Ishikawa (cell line): ENCODE results near the gene POLR1A.

Source experiments
- CEBPB ChIP-seq: IDR thresholded peaks from 2 replicates; pipeline ENCODE4 v1.6.1; 2012
- CREB1 ChIP-seq: IDR thresholded peaks from 2 replicates; pipeline ENCODE4 v1.6.1; 2012; ENCODE audit warnings: low read depth
- EGR1 ChIP-seq: IDR thresholded peaks from 2 replicates; pipeline ENCODE4 v1.6.1; 2012
- EP300 ChIP-seq: IDR thresholded peaks from 2 replicates; pipeline ENCODE4 v1.6.1; 2012; ENCODE audit warnings: borderline replicate concordance
- FOXM1 ChIP-seq: IDR thresholded peaks from 2 replicates; pipeline ENCODE4 v1.6.1; 2012; ENCODE audit warnings: low read depth, borderline replicate concordance
- NFIC ChIP-seq: IDR thresholded peaks from 2 replicates; pipeline ENCODE4 v1.6.1; 2012
- RAD21 ChIP-seq: IDR thresholded peaks from 2 replicates; pipeline ENCODE4 v1.6.1; 2012; ENCODE audit warnings: low read depth
- TAF1 ChIP-seq: IDR thresholded peaks from 2 replicates; pipeline ENCODE4 v1.6.1; 2012; ENCODE audit warnings: low read depth, mild to moderate bottlenecking
- TCF12 ChIP-seq: IDR thresholded peaks from 2 replicates; pipeline ENCODE4 v1.6.1; 2012; ENCODE audit warnings: low read depth
- TEAD4 ChIP-seq: IDR thresholded peaks from 2 replicates; pipeline ENCODE4 v1.6.1; 2012
- YY1 ChIP-seq: IDR thresholded peaks from 2 replicates; pipeline ENCODE4 v1.6.1; 2012; ENCODE audit warnings: low read depth
- ZBTB7A ChIP-seq: IDR thresholded peaks from 2 replicates; pipeline ENCODE4 v1.6.1; 2012; ENCODE audit warnings: low read depth
- TF ChIP-seq, protein P1 (sequence below): IDR thresholded peaks from 2 replicates; pipeline ENCODE4 v1.6.1; 2012
- TF ChIP-seq, protein P2 (sequence below): IDR thresholded peaks from 2 replicates; pipeline ENCODE4 v1.6.1; 2012
- TF ChIP-seq, protein P3 (sequence below): IDR thresholded peaks from 2 replicates; pipeline ENCODE4 v1.6.1; 2012; ENCODE audit warnings: low read depth, mild to moderate bottlenecking

The POLR1A gene

DNA sequence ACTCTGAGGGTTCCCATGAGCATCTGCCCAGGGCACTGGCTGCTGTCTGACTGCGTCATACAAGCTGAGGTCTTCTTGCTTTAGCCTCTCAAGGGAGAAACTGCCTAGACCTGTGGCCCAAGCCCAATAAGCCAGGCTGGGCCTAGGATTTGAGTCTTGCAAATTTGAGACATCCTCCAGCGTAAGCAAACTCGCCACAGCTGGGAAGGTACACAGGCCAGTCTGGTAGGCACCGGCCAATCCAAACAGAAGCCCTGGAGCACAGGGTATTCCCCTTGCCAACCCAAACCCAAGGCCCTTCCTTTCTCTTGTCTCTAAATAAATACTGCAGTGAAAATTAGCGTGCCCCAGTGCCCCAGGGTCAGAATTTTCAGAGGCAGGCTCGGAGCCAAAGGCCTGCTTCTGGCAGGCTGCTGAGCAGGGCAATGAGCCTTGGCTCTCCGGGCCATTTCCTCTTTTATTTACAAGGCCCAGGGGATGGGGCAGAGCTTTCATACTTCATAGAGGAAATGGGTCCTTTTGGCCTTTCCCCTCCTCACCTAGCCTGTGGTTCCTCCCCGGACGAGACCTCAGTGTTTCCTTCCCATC lies 33.3 kb downstream of the POLR1A start:
- no peak for TF ChIP-seq CEBPB
- TF ChIP-seq NFIC = no peak
- TF ChIP-seq EP300 = no peak
- TF ChIP-seq, protein P1, sequence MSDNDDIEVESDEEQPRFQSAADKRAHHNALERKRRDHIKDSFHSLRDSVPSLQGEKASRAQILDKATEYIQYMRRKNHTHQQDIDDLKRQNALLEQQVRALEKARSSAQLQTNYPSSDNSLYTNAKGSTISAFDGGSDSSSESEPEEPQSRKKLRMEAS = no peak
- no peak for TF ChIP-seq YY1
- TF ChIP-seq TCF12 = no peak
- TF ChIP-seq EGR1 = no peak
- TF ChIP-seq TAF1 = no peak
- TF ChIP-seq TEAD4 = no peak
- TF ChIP-seq, protein P2, sequence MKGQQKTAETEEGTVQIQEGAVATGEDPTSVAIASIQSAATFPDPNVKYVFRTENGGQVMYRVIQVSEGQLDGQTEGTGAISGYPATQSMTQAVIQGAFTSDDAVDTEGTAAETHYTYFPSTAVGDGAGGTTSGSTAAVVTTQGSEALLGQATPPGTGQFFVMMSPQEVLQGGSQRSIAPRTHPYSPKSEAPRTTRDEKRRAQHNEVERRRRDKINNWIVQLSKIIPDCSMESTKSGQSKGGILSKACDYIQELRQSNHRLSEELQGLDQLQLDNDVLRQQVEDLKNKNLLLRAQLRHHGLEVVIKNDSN = no peak
- TF ChIP-seq RAD21 = no peak
- TF ChIP-seq, protein P3, sequence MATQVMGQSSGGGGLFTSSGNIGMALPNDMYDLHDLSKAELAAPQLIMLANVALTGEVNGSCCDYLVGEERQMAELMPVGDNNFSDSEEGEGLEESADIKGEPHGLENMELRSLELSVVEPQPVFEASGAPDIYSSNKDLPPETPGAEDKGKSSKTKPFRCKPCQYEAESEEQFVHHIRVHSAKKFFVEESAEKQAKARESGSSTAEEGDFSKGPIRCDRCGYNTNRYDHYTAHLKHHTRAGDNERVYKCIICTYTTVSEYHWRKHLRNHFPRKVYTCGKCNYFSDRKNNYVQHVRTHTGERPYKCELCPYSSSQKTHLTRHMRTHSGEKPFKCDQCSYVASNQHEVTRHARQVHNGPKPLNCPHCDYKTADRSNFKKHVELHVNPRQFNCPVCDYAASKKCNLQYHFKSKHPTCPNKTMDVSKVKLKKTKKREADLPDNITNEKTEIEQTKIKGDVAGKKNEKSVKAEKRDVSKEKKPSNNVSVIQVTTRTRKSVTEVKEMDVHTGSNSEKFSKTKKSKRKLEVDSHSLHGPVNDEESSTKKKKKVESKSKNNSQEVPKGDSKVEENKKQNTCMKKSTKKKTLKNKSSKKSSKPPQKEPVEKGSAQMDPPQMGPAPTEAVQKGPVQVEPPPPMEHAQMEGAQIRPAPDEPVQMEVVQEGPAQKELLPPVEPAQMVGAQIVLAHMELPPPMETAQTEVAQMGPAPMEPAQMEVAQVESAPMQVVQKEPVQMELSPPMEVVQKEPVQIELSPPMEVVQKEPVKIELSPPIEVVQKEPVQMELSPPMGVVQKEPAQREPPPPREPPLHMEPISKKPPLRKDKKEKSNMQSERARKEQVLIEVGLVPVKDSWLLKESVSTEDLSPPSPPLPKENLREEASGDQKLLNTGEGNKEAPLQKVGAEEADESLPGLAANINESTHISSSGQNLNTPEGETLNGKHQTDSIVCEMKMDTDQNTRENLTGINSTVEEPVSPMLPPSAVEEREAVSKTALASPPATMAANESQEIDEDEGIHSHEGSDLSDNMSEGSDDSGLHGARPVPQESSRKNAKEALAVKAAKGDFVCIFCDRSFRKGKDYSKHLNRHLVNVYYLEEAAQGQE = no peak
- TF ChIP-seq FOXM1 = no peak
- TF ChIP-seq ZBTB7A = no peak
- TF ChIP-seq CREB1 = no peak

DNA sequence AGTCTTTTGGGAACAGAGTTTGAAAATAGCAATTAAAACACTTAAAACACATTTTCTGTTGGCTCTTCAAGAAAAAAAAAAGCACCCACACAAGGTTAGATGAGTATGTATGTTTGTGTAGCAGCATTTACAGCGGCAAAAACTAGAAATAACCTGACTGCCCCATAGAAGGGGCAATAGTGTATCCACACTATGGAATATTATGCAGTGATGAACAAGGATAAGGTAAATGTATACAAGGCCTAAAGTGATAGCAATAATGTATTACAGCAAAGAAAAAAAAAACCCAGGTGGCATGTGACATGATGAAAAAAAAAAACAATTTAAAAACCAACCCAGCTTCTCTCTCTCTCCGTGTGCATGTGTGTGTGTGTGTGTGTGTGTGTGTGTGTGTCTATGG lies 34.8 kb downstream of the POLR1A start:
- TF ChIP-seq, protein P3 = no peak
- TF ChIP-seq NFIC (no peak), TEAD4 (no peak), EP300 (no peak), ZBTB7A (no peak), CREB1 (no peak), FOXM1 (no peak), TCF12 (no peak), RAD21 (no peak), YY1 (no peak), TAF1 (no peak), EGR1 (no peak), CEBPB (no peak)
- TF ChIP-seq, protein P2 = no peak
- TF ChIP-seq, protein P1 = no peak

DNA sequence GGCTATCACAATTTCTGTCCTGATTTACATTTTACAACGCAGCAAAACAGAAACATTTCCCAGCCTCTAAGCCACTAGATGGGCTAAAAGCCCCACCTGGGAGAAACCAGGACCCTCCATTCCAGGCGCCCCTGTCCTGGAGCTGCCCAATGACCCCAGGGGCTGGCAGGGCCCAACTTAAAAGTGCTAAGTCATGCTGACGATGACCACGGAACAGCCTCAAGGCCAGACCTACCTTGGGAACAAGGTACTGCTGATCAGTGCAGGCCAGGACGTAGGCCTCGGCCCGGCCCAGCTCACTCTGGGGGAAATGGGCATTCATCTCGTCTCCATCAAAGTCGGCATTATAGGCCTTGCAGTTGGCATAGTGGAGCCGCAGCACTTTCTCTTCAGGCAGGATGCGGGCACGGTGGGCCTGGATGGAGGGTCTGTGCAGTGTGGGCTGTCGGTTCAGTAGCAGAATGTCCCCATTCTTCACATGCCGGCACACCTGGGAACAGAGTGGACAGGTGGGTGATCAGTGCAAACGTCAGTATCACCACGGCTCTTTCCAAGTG lies 35.8 kb downstream of the POLR1A start:
- TF ChIP-seq RAD21 = no peak
- no peak for TF ChIP-seq TEAD4
- no peak for TF ChIP-seq TAF1
- no peak for TF ChIP-seq TCF12
- no peak for TF ChIP-seq CREB1
- TF ChIP-seq FOXM1 = no peak
- TF ChIP-seq NFIC = no peak

DNA sequence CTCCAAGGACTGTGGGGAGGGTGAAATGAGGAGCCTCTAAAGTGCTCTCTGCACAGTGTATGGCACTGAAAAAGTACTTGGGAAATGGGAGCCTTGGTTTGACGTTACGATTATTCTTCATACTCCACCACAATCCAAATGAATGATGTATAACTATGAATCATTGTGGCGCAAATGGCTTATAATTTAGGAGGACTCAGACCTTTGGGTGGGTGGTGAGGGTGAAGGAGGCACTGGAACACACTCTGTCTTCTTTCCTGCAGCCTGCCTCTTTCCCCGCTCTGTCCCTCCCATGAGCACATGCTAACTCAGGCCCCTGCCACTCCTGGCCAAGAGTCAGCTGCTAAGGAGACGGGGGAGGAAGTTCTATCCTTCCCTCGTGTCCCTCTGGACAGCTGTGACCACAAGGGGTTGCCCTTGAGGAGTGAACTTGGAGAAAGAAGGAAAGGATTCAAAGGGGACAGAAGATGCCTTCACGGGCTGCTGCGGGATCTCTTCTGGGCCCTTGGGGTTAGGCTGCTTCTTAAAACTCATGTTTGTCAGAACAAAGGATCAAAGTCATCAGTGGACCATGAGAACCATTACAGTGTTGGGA lies 36.5 kb downstream of the POLR1A start:
- TF ChIP-seq CREB1 (no peak), EGR1 (no peak), CEBPB (no peak), EP300 (no peak), NFIC (no peak), TCF12 (no peak)
- TF ChIP-seq, protein P1 = no peak

DNA sequence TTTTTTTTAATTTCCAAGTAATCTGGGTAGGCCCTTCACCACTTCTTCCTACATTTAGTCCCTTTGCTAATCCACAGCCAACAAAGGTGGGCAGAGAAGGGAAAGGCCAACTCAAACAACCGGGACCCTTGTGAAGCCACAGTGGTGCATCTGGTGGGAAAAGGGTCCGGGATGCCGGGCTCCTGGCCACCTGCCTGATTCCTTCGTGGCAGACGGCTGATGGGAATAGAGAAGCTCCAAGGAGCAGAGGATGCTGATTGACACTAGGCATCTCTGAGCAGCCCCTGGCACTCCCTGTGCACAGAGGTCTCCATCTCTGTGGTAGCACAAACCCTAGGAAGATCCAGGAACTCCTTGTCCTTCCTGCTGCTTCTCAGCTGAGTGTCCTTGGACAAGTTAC lies 37.0 kb downstream of the POLR1A start:
- TF ChIP-seq YY1 (no peak), CEBPB (no peak), FOXM1 (no peak), TEAD4 (no peak), TAF1 (no peak), NFIC (no peak), CREB1 (no peak), EGR1 (no peak), ZBTB7A (no peak), TCF12 (no peak), EP300 (no peak), RAD21 (no peak)
- TF ChIP-seq, protein P2 = no peak
- TF ChIP-seq, protein P3 = no peak
- TF ChIP-seq, protein P1 = no peak
